Subcutaneous abdominal adipose tissue (tissue), 5 donors: Measurements from ENCODE around the gene NACA2.
"Not testable (repeated sequence)": the region's sequence is repeated elsewhere in the genome, so short reads cannot be mapped to it uniquely, and the experiment has no call there.

Experiments used
- H3K27ac ChIP-seq: one replicate; pipeline ENCODE4 v1.7.0; 2013; ENCODE audit warnings: low read depth, mild to moderate bottlenecking, inconsistent platforms, low read length, moderate library complexity
- H3K27me3 ChIP-seq, 5 donors: one replicate each; pipeline ENCODE4 v1.7.0; 2013; ENCODE audit warnings: low read length in 5 of 5, inconsistent platforms in 1 of 5; ENCODE audit not compliant: control insufficient read depth in 5 of 5, insufficient read depth in 4 of 5
- H3K36me3 ChIP-seq, 5 donors: one replicate each; pipeline ENCODE4 v1.7.0; 2013; ENCODE audit warnings: low read length in 5 of 5; ENCODE audit not compliant: control insufficient read depth in 5 of 5, insufficient read depth in 5 of 5
- H3K4me1 ChIP-seq, 5 donors: one replicate each; pipeline ENCODE4 v1.7.0; 2013; ENCODE audit warnings: low read length in 5 of 5, mild to moderate bottlenecking in 3 of 5, moderate library complexity in 1 of 5; ENCODE audit not compliant: control insufficient read depth in 5 of 5, insufficient read depth in 5 of 5
- H3K4me3 ChIP-seq, 5 donors: one replicate each; pipeline ENCODE4 v1.7.0; 2013; ENCODE audit warnings: low read length in 5 of 5, low read depth in 1 of 5
- H3K9ac ChIP-seq, 5 donors: one replicate each; pipeline ENCODE4 v1.7.0; 2013; ENCODE audit warnings: low read length in 5 of 5, mild to moderate bottlenecking in 4 of 5, moderate library complexity in 3 of 5
- H3K9me3 ChIP-seq, 5 donors: one replicate each; pipeline ENCODE4 v1.7.0; 2013; ENCODE audit warnings: low read length in 5 of 5; ENCODE audit not compliant: control insufficient read depth in 5 of 5
- donor health status: healthy.
- donor health status: healthy.
- donor health status: healthy.
- donor health status: healthy.
- donor health status: healthy.

The NACA2 gene

GRCh38 chr17:61591018-61591417 is at the start of gene NACA2:
Gene NACA2 (minus strand): TSS chr17:61591219. CDS start chr17:61591180, 39 bp downstream.
- Histone ChIP-seq H3K36me3 (no peaks in the 10 kb centered on the region), H3K4me3 (no peak within 1 kb of the TSS), H3K9ac (no peak within 1 kb of the TSS), H3K27me3 (peaks cover 3 to 16% (median 7%) of the 10 kb centered on the region in 5 donors), H3K4me1 (peaks cover 0 to 4% (median 0%) of the 10 kb centered on the region in 5 donors), H3K27ac (no peak within 1 kb of the TSS), H3K9me3 (no peaks in the 10 kb centered on the region)

GRCh38 chr17:61639818-61640217 is 48.8 kb upstream of the NACA2 start:
- Histone ChIP-seq H3K4me1 (no peaks in the 10 kb centered on the region), H3K36me3 (no peaks in the 10 kb centered on the region), H3K4me3 (no peak overlapping the region), H3K27ac (no peak overlapping the region), H3K27me3 (no peaks in the 10 kb centered on the region), H3K9me3 (peaks cover 0 to 2% (median 0%) of the 10 kb centered on the region in 5 donors), H3K9ac (no peak overlapping the region)

- peaks cover 0 to 2% (median 0%) of the 10 kb centered on the region in 5 donors for H3K9me3 ChIP-seq
- H3K27ac ChIP-seq: no peak overlapping the region
- no peaks in the 10 kb centered on the region for H3K27me3 ChIP-seq
- no peak overlapping the region for H3K9ac ChIP-seq
- no peaks in the 10 kb centered on the region for H3K4me1 ChIP-seq
- no peak overlapping the region for H3K4me3 ChIP-seq
- H3K36me3 ChIP-seq: no peaks in the 10 kb centered on the region
Observed at GRCh38 chr17:61638087-61638486, 47.1 kb upstream of the NACA2 start.

- H3K9me3 ChIP-seq: peaks cover 0 to 2% (median 0%) of the 10 kb centered on the region in 5 donors
- no peaks in the 10 kb centered on the region for H3K36me3 ChIP-seq
- H3K4me3 ChIP-seq: no peak overlapping the region
- H3K9ac ChIP-seq: no peak overlapping the region
- H3K27me3 ChIP-seq: no peaks in the 10 kb centered on the region
- no peak overlapping the region for H3K27ac ChIP-seq
- no peaks in the 10 kb centered on the region for H3K4me1 ChIP-seq
Observed at GRCh38 chr17:61635913-61636432, 45.0 kb upstream of the NACA2 start.

- peaks cover 0 to 2% (median 0%) of the 10 kb centered on the region in 5 donors for H3K9me3 ChIP-seq
Observed at GRCh38 chr17:61634942-61635538, 44.0 kb upstream of the NACA2 start.

GRCh38 chr17:61634011-61634539 is 43.1 kb upstream of the NACA2 start:
- Histone ChIP-seq H3K4me3 (no peak overlapping the region), H3K9ac (no peak overlapping the region), H3K9me3 (peaks cover 0 to 2% (median 0%) of the 10 kb centered on the region in 5 donors), H3K4me1 (no peaks in the 10 kb centered on the region), H3K27me3 (no peaks in the 10 kb centered on the region), H3K27ac (no peak overlapping the region), H3K36me3 (no peaks in the 10 kb centered on the region)

More at GRCh38 chr17:61634942-61635538, 44.0 kb upstream of the NACA2 start:
- Histone ChIP-seq H3K4me1 (no peaks in the 10 kb centered on the region), H3K4me3 (no peak overlapping the region), H3K36me3 (no peaks in the 10 kb centered on the region), H3K27ac (no peak overlapping the region), H3K9ac (no peak overlapping the region), H3K27me3 (no peaks in the 10 kb centered on the region)

GRCh38 chr17:61632826-61633225 is 41.8 kb upstream of the NACA2 start:
- Histone ChIP-seq H3K4me3 (no peak overlapping the region), H3K27ac (no peak overlapping the region), H3K36me3 (no peaks in the 10 kb centered on the region), H3K9ac (no peak overlapping the region), H3K4me1 (no peaks in the 10 kb centered on the region), H3K27me3 (no peaks in the 10 kb centered on the region), H3K9me3 (peaks cover 0 to 2% (median 0%) of the 10 kb centered on the region in 5 donors)

- H3K4me3 ChIP-seq: no peak overlapping the region
- H3K27ac ChIP-seq: no peak overlapping the region
- H3K9me3 ChIP-seq: peaks cover 0 to 2% (median 0%) of the 10 kb centered on the region in 5 donors
- H3K36me3 ChIP-seq: no peaks in the 10 kb centered on the region
- H3K4me1 ChIP-seq: no peaks in the 10 kb centered on the region
- no peaks in the 10 kb centered on the region for H3K27me3 ChIP-seq
- no peak overlapping the region for H3K9ac ChIP-seq
Observed at GRCh38 chr17:61631800-61632199, 40.8 kb upstream of the NACA2 start.

- H3K27me3 ChIP-seq, H3K27ac ChIP-seq, H3K36me3 ChIP-seq, H3K9ac ChIP-seq, H3K4me3 ChIP-seq, H3K4me1 ChIP-seq, H3K9me3 ChIP-seq: not testable (repeated sequence)
Observed at GRCh38 chr17:61628158-61628557, 37.1 kb upstream of the NACA2 start.

- no peak overlapping the region for H3K27ac ChIP-seq
- H3K27me3 ChIP-seq: no peaks in the 10 kb centered on the region
- H3K9ac ChIP-seq: no peak overlapping the region
- no peaks in the 10 kb centered on the region for H3K9me3 ChIP-seq
- H3K4me1 ChIP-seq: no peaks in the 10 kb centered on the region
- no peaks in the 10 kb centered on the region for H3K36me3 ChIP-seq
- H3K4me3 ChIP-seq: no peak overlapping the region
Observed at GRCh38 chr17:61627658-61628057, 36.6 kb upstream of the NACA2 start.
